Bladder microvascular endothelial cell (primary cell): ENCODE measurements around the gene OR14A16. TPM values are rescaled to one million over a fixed set of nuclear protein-coding genes. Genes with fewer than 3 reads are reported as not detected.

Experiments
- total RNA-seq: library from RNA; depleted of rRNA; stranded (reverse); fragments of >200 nt; gene quantifications from 2 replicates; pipeline ENCODE4 v1.2.3, GENCODE V29; 2014

Gene OR14A16, protein sequence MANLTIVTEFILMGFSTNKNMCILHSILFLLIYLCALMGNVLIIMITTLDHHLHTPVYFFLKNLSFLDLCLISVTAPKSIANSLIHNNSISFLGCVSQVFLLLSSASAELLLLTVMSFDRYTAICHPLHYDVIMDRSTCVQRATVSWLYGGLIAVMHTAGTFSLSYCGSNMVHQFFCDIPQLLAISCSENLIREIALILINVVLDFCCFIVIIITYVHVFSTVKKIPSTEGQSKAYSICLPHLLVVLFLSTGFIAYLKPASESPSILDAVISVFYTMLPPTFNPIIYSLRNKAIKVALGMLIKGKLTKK
- total RNA-seq = not detected in 2 replicates

GRCh38 chr1:247824023-247824422 is at the start of gene OR14A16:
OR14A16 (minus strand) TSS chr1:247824119; CDS start chr1:247815729, 8,390 bp downstream.

DNA sequence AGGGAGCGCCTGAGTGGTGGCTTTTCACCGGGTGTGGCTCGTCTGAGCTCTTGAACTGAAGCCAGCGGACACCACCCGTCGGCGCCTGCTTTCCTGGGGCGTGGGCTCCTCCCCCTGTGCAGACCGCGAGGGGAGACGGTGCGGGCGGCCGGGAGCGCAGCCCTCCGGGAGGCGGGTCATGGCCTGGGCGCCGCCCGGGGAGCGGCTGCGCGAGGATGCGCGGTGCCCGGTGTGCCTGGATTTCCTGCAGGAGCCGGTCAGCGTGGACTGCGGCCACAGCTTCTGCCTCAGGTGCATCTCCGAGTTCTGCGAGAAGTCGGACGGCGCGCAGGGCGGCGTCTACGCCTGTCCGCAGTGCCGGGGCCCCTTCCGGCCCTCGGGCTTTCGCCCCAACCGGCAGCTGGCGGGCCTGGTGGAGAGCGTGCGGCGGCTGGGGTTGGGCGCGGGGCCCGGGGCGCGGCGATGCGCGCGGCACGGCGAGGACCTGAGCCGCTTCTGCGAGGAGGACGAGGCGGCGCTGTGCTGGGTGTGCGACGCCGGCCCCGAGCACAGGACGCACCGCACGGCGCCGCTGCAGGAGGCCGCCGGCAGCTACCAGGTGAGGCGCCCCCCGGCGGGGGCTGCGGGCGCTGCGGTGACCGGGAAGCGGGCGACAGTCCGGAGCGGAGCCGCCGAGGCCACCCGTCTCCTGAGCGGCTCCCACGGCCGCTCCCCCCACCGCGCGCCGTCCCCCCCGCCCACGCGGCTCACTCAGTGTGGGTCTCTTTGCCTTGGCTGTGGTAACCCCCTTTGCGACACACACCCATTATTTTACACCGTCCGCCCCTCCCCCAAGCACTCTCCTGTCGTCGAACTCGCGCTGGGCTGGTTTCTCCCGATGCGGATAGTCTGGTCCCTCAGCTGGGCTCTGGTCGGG is 33.4 kb upstream of the OR14A16 start, which contains the start of gene TRIM58:
Gene TRIM58, plus strand, starts transcription at position 119 of the 916 bp plus-strand sequence. Its CDS starts 60 bp downstream, at position 179.

GRCh38 chr1:247841796-247842195 is 17.9 kb upstream of the OR14A16 start, which contains the start of gene OR11L1:
OR11L1 (minus strand) TSS chr1:247841896; CDS start chr1:247841896, 0 bp downstream.

Other genes with a start within 250 kb of the OR14A16 start
- not detected in 2 replicates for gene OR2G2, start 235.8 kb downstream of the OR14A16 start, total RNA-seq
- gene OR2G3, start 218.5 kb downstream of the OR14A16 start, total RNA-seq = not detected in 2 replicates
- not detected in 2 replicates for gene OR13G1, start 144.4 kb downstream of the OR14A16 start, total RNA-seq
- not detected in 2 replicates for gene OR6F1, start 107.5 kb downstream of the OR14A16 start, total RNA-seq
- not detected in 2 replicates for gene OR14K1, start 85.5 kb downstream of the OR14A16 start, total RNA-seq
- not detected in 2 replicates for gene OR14A2, start 76.0 kb downstream of the OR14A16 start, total RNA-seq
- not detected in 2 replicates for gene OR1C1, start 63.6 kb downstream of the OR14A16 start, total RNA-seq
- not detected in 2 replicates for gene OR11L1, start 17.8 kb upstream of the OR14A16 start, total RNA-seq
- 0.06 TPM in 1 of 2 replicates, not detected in the other for gene TRIM58, start 33.1 kb upstream of the OR14A16 start, total RNA-seq
- not detected in 2 replicates for gene OR2W3, start 71.5 kb upstream of the OR14A16 start, total RNA-seq
- gene OR2T8, start 96.1 kb upstream of the OR14A16 start, total RNA-seq = not detected in 2 replicates
- not detected in 2 replicates for gene OR2AJ1, start 100.8 kb upstream of the OR14A16 start, total RNA-seq
- gene OR2L8, start 124.7 kb upstream of the OR14A16 start, total RNA-seq = 0.31 TPM in 1 of 2 replicates, not detected in the other
- not detected in 2 replicates for gene OR2AK2, start 141.1 kb upstream of the OR14A16 start, total RNA-seq
- not detected in 2 replicates for gene OR2L5, start 189.5 kb upstream of the OR14A16 start, total RNA-seq
- not detected in 2 replicates for gene OR2L2, start 206.0 kb upstream of the OR14A16 start, total RNA-seq
- not detected in 2 replicates for gene OR2L3, start 222.7 kb upstream of the OR14A16 start, total RNA-seq